ENCODE data around the gene ZNF664. TPM values are rescaled to one million over a fixed set of nuclear protein-coding genes. Genes with fewer than 3 reads are reported as not detected.

Gene ZNF664
- total RNA-seq, 1 experiment from 2014 or later: 124 TPM

DNA sequence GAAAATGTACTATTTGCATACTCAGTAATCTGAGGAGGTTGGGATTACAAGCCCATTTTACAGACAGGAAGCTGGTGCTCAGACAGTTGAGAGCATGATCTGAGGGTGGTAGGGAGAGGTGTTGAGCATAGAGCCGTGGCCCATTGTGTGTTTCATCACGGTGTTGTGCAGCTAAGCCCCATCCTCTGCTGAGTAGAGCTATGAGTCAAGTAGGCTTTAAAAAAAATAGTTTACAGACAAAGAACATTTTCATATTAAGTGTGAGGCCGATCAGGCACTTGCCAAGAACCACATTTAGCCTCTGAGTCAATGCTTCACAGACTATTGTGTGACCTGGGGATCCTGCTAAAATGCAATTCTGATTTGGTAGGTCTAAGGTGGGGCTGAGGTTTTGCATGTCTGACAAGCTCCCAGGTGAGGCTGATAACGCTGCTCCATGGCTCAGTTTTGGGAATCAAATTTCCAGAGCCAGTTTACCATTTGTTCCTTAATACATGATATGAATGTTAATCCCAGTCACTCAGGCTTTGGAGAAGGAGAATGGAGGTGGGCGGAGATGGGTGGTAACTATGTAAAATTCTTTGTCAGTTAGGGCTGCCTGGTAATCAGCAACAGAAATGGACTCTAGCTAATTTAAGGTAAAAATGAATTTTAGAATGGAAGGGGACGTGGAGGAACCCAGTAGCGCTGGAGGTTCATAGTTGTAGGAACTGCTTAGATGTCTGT, 22.2 kb downstream of the ZNF664 start:
- no peaks in the 10 kb centered on the region for H4K20me1 ChIP-seq (ENCODE audit: insufficient read depth)
- no peak overlapping the region for H3K4me3 ChIP-seq (replicated peaks in 1 of 2; ENCODE audit: low read depth in 1 of 2, low read length in 2 of 2)
- H3K27me3 ChIP-seq (ENCODE audit: insufficient read depth, low read length): no peaks in the 10 kb centered on the region
- intact Hi-C loops (cut with micrococcal nuclease): no loop called here
- no peak for ATAC-seq
- H3K9me2 ChIP-seq (ENCODE audit: insufficient read depth): no peaks in the 10 kb centered on the region
- H3K79me2 ChIP-seq (ENCODE audit: insufficient read depth, low read length): peaks cover 73% of the 10 kb centered on the region
- H2AFZ ChIP-seq (ENCODE audit: low read depth, low read length, poor library complexity, severe bottlenecking): no peak overlapping the region
- ChIA-PET CTCF (no interaction called here), POLR2A (no interaction called here), RAD21 (ENCODE audit: low non-redundant PET in 1 of 2, low total read pairs in 2 of 2, uncharacterized antibody in 2 of 2, unreplicated experiment in 2 of 2) (no interaction called here)
- no peak overlapping the region for H3K27ac ChIP-seq (ENCODE audit: low read depth, low read length)
- no peak overlapping the region for H3K4me2 ChIP-seq (ENCODE audit: low read length)
- no peaks in the 10 kb centered on the region for H3K9me3 ChIP-seq (ENCODE audit: control insufficient read depth in 1 of 2, insufficient read depth in 1 of 2, low read depth in 1 of 2, low read length in 2 of 2)
- no peak overlapping the region for H3K9ac ChIP-seq (ENCODE audit: low read length)
- peaks cover 10 to 11% of the 10 kb centered on the region in 2 experiments; a peak in 3 of 4 replicates for H3K36me3 ChIP-seq (ENCODE audit: control insufficient read depth in 1 of 2, insufficient read depth in 2 of 2, low read length in 2 of 2)
- no peak for TF ChIP-seq CEBPB (IDR thresholded peaks at IDR 0.05; ENCODE audit: low read depth)
- TF ChIP-seq, protein P1, sequence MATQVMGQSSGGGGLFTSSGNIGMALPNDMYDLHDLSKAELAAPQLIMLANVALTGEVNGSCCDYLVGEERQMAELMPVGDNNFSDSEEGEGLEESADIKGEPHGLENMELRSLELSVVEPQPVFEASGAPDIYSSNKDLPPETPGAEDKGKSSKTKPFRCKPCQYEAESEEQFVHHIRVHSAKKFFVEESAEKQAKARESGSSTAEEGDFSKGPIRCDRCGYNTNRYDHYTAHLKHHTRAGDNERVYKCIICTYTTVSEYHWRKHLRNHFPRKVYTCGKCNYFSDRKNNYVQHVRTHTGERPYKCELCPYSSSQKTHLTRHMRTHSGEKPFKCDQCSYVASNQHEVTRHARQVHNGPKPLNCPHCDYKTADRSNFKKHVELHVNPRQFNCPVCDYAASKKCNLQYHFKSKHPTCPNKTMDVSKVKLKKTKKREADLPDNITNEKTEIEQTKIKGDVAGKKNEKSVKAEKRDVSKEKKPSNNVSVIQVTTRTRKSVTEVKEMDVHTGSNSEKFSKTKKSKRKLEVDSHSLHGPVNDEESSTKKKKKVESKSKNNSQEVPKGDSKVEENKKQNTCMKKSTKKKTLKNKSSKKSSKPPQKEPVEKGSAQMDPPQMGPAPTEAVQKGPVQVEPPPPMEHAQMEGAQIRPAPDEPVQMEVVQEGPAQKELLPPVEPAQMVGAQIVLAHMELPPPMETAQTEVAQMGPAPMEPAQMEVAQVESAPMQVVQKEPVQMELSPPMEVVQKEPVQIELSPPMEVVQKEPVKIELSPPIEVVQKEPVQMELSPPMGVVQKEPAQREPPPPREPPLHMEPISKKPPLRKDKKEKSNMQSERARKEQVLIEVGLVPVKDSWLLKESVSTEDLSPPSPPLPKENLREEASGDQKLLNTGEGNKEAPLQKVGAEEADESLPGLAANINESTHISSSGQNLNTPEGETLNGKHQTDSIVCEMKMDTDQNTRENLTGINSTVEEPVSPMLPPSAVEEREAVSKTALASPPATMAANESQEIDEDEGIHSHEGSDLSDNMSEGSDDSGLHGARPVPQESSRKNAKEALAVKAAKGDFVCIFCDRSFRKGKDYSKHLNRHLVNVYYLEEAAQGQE (IDR thresholded peaks at IDR 0.05; ENCODE audit: low read depth): no peak
- no peak for TF ChIP-seq FOSL1 (IDR thresholded peaks at IDR 0.05; ENCODE audit: low read depth)
- no peak for TF ChIP-seq YY1 (IDR thresholded peaks at IDR 0.05; ENCODE audit: extremely low read depth, insufficient replicate concordance, low read depth, low read length)
- no peak for TF ChIP-seq SP1 (IDR thresholded peaks at IDR 0.05; ENCODE audit: low read depth)
- TF ChIP-seq EZH2 (IDR thresholded peaks at IDR 0.05): no peak
- TF ChIP-seq, protein P2, sequence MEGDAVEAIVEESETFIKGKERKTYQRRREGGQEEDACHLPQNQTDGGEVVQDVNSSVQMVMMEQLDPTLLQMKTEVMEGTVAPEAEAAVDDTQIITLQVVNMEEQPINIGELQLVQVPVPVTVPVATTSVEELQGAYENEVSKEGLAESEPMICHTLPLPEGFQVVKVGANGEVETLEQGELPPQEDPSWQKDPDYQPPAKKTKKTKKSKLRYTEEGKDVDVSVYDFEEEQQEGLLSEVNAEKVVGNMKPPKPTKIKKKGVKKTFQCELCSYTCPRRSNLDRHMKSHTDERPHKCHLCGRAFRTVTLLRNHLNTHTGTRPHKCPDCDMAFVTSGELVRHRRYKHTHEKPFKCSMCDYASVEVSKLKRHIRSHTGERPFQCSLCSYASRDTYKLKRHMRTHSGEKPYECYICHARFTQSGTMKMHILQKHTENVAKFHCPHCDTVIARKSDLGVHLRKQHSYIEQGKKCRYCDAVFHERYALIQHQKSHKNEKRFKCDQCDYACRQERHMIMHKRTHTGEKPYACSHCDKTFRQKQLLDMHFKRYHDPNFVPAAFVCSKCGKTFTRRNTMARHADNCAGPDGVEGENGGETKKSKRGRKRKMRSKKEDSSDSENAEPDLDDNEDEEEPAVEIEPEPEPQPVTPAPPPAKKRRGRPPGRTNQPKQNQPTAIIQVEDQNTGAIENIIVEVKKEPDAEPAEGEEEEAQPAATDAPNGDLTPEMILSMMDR (IDR thresholded peaks at IDR 0.05 in 2 of 3, conservative IDR thresholded peaks at IDR 0.05 in 1 of 3; ENCODE audit: borderline replicate concordance in 1 of 3, insufficient read depth in 1 of 3, low read depth in 2 of 3, low read length in 2 of 3): no peak
- no peak for TF ChIP-seq POLR2AphosphoS5 (IDR thresholded peaks at IDR 0.05; ENCODE audit: low read depth, low read length)
- no peak for TF ChIP-seq SRF (IDR thresholded peaks at IDR 0.05; ENCODE audit: low read depth)
- TF ChIP-seq ELF1 (IDR thresholded peaks at IDR 0.05; ENCODE audit: borderline replicate concordance, low read depth): no peak
- TF ChIP-seq, protein P3, sequence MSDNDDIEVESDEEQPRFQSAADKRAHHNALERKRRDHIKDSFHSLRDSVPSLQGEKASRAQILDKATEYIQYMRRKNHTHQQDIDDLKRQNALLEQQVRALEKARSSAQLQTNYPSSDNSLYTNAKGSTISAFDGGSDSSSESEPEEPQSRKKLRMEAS (IDR thresholded peaks at IDR 0.05): no peak
- TF ChIP-seq, protein P4, sequence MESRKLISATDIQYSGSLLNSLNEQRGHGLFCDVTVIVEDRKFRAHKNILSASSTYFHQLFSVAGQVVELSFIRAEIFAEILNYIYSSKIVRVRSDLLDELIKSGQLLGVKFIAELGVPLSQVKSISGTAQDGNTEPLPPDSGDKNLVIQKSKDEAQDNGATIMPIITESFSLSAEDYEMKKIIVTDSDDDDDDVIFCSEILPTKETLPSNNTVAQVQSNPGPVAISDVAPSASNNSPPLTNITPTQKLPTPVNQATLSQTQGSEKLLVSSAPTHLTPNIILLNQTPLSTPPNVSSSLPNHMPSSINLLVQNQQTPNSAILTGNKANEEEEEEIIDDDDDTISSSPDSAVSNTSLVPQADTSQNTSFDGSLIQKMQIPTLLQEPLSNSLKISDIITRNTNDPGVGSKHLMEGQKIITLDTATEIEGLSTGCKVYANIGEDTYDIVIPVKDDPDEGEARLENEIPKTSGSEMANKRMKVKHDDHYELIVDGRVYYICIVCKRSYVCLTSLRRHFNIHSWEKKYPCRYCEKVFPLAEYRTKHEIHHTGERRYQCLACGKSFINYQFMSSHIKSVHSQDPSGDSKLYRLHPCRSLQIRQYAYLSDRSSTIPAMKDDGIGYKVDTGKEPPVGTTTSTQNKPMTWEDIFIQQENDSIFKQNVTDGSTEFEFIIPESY (IDR thresholded peaks at IDR 0.05; ENCODE audit: extremely low read depth, insufficient replicate concordance, low read length): no peak
- TF ChIP-seq, protein P5, sequence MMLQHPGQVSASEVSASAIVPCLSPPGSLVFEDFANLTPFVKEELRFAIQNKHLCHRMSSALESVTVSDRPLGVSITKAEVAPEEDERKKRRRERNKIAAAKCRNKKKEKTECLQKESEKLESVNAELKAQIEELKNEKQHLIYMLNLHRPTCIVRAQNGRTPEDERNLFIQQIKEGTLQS (IDR thresholded peaks at IDR 0.05): no peak
- TF ChIP-seq RAD21 (IDR thresholded peaks at IDR 0.05; ENCODE audit: low read depth): no peak
- no peak for TF ChIP-seq EGR1 (IDR thresholded peaks at IDR 0.05; ENCODE audit: low read depth)
- TF ChIP-seq SIN3A (IDR thresholded peaks at IDR 0.05; ENCODE audit: low read depth): no peak
- TF ChIP-seq EZH2phosphoT487 (IDR thresholded peaks at IDR 0.05; ENCODE audit: borderline replicate concordance): no peak
- TF ChIP-seq ZNF274 (IDR thresholded peaks at IDR 0.05; ENCODE audit: low read depth, low read length): no peak
- no peaks in the 10 kb centered on the region for H3K4me1 ChIP-seq (ENCODE audit: control insufficient read depth in 1 of 2, insufficient read depth in 2 of 2, low read length in 2 of 2)
- DNase-seq (ENCODE audit: low read depth, low spot score): no peak
- BruUV-seq (replicated peaks): no TSS peak

Measured in HCT116 (cell line).